KG1 (cell line): Measurements from ENCODE around the gene UBE2I.
"Not testable (repeated sequence)": the region's sequence is repeated elsewhere in the genome, so short reads cannot be mapped to it uniquely, and the experiment has no call there.

Source experiments
- DNase-seq: peaks from one replicate; lab custom pipeline; 2025; lab: John Stamatoyannopoulos, UW

The UBE2I gene

GRCh38 chr16:1277617-1278282, 31.7 kb upstream of the UBE2I start:
- no peak for DNase-seq

- DNase-seq: no peak
These were observed 31.0 kb upstream of the UBE2I start for GRCh38 chr16:1278477-1278876.

GRCh38 chr16:1279081-1279944, 30.1 kb upstream of the UBE2I start:
- no peak for DNase-seq

- no peak for DNase-seq
These were observed 29.4 kb upstream of the UBE2I start for GRCh38 chr16:1279945-1280589.

- no peak for DNase-seq
These were observed 28.7 kb upstream of the UBE2I start for GRCh38 chr16:1280783-1281182.

- DNase-seq: no peak
These were observed 27.9 kb upstream of the UBE2I start for GRCh38 chr16:1281517-1281916.

GRCh38 chr16:1282324-1282973, 27.0 kb upstream of the UBE2I start:
- no peak for DNase-seq

GRCh38 chr16:1283296-1283695, 26.1 kb upstream of the UBE2I start:
- no peak for DNase-seq

GRCh38 chr16:1283996-1284616, 25.3 kb upstream of the UBE2I start:
- no peak for DNase-seq

- no peak for DNase-seq
These were observed 23.5 kb upstream of the UBE2I start for GRCh38 chr16:1285669-1286512.

- no peak for DNase-seq
These were observed 22.8 kb upstream of the UBE2I start for GRCh38 chr16:1286513-1287094.

GRCh38 chr16:1287982-1288670, 21.3 kb upstream of the UBE2I start:
- DNase-seq: no peak

- no peak for DNase-seq
These were observed 20.5 kb upstream of the UBE2I start for GRCh38 chr16:1288813-1289476.

- DNase-seq: no peak
These were observed 20.0 kb upstream of the UBE2I start for GRCh38 chr16:1289477-1289866.

- DNase-seq: no peak
These were observed 19.4 kb upstream of the UBE2I start for GRCh38 chr16:1290063-1290501.

- DNase-seq: no peak
These were observed 18.4 kb upstream of the UBE2I start for GRCh38 chr16:1290860-1291575.

- no peak for DNase-seq
These were observed 17.9 kb upstream of the UBE2I start for GRCh38 chr16:1291576-1291974.

- not testable (repeated sequence) for DNase-seq
These were observed 17.2 kb upstream of the UBE2I start for GRCh38 chr16:1292208-1292607.

- DNase-seq: not testable (repeated sequence)
These were observed 16.6 kb upstream of the UBE2I start for GRCh38 chr16:1292808-1293207.
